Measurements from ENCODE around the gene SHC2.
"Not testable (repeated sequence)": the region's sequence is repeated elsewhere in the genome, so short reads cannot be mapped to it uniquely, and the experiment has no call there.

DNA sequence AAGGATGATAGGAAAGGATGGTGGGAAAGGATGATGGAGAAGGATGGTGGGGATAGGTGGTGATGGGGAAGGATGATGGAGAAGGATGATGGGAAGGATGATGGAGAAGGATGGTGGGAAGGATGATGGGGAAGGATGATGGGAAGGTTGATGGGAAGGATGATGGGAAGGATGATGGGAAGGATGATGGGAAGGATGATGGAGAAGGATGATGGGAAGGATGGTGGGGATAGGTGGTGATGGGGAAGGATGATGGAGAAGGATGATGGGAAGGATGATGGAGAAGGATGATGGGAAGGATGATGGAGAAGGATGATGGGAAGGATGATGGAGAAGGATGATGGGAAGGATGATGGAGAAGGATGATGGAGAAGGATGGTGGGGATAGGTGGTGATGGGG is 67.3 kb downstream of the SHC2 start:
- TF ChIP-seq POLR2A (IDR thresholded peaks at IDR 0.05; ENCODE audit: low read depth, low read length); POLR2AphosphoS5 (IDR thresholded peaks at IDR 0.05; ENCODE audit: low read depth, low read length); TAF1 (IDR thresholded peaks at IDR 0.05; ENCODE audit: low read depth, low read length); SPI1 (IDR thresholded peaks at IDR 0.05; ENCODE audit: low read depth, low read length); POU2F2 (IDR thresholded peaks at IDR 0.05; ENCODE audit: low read depth, low read length); PAX5 (IDR thresholded peaks at IDR 0.05; ENCODE audit: insufficient read depth, low read length, severe bottlenecking): not testable (repeated sequence)

All from GM12891 (cell line).